ENCODE results near the gene COL5A2. TPM values are rescaled to one million over a fixed set of nuclear protein-coding genes. Genes with fewer than 3 reads are reported as not detected.

The COL5A2 gene
- total and polyA plus RNA-seq, 7 experiments from 2014 or later: 0.09 to 2.3 (median 0.37) TPM

DNA sequence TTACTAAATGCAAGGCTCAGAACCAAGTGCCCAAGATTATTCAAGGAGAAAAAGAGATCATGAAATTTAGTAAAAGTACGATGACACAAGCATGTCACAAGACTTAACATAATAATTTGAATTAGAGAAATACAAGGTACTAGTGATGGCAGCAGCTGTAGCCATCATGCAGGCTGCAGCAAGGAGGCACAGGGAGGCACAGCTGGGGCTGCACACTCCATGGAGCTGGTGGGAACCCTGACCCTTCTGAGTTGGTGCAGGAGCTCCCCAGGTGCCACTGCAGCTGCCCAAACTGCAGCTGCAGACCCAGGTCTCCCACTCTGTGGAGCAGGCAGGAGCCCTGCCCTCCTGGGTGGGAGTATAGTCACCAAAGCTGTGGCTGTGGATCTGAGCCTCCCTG, 159.4 kb downstream of the COL5A2 start:
- Mint-ChIP-seq H3K9me3 (peaks cover 0 to 2% (median 0%) of the 10 kb centered on the region in 11 donors), H3K27ac (no peak overlapping the region), H3K36me3 (no peaks in the 10 kb centered on the region), H3K4me1 (no peaks in the 10 kb centered on the region), H3K27me3 (peaks cover 0 to 20% (median 5%) of the 10 kb centered on the region in 5 donors), H3K4me3 (no peak overlapping the region)
- Histone ChIP-seq H3K27me3 (ENCODE audit: control insufficient read depth in 2 of 2, insufficient read depth in 2 of 2, low read length in 2 of 2) (no peaks in the 10 kb centered on the region), H3K4me1 (ENCODE audit: control insufficient read depth in 2 of 2, insufficient read depth in 2 of 2, low read length in 2 of 2) (no peaks in the 10 kb centered on the region), H3K36me3 (ENCODE audit: control insufficient read depth in 2 of 3, insufficient read depth in 3 of 3, low read length in 3 of 3) (no peaks in the 10 kb centered on the region), H3K27ac (ENCODE audit: low read depth, low read length) (no peak overlapping the region), H3K4me3 (ENCODE audit: low read length) (no peak overlapping the region), H3K9me3 (ENCODE audit: control insufficient read depth in 2 of 3, low read length in 3 of 3) (no peaks in the 10 kb centered on the region)
- intact Hi-C loops (cut with micrococcal nuclease): no loop called here
- DNase-seq (no peak), ATAC-seq (no peak)
- POLR2A ChIA-PET: no interaction called here
- CTCF ChIA-PET: no interaction called here

DNA sequence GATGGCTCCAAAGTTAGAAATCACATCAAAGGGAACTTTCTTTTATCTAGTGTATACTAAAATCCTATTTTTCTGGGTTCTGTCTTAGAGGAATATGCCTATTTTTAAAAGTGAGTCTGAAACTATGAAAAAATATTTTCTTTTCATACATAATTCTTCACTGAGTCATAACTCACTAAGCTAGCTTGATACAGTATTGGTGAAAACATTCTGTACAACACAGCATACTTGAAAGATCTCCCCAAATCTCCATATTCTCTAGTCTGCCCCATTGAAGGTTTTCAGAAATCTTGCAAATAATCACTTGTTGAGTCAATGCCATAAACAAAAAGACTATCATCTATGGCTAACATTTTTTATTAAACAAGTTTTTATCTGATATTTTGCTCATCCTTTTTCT, 160.9 kb downstream of the COL5A2 start:
- Histone ChIP-seq H3K4me1 (ENCODE audit: control insufficient read depth in 2 of 2, insufficient read depth in 2 of 2, low read length in 2 of 2) (no peaks in the 10 kb centered on the region), H3K4me3 (ENCODE audit: low read length) (no peak overlapping the region), H3K27me3 (ENCODE audit: control insufficient read depth in 2 of 2, insufficient read depth in 2 of 2, low read length in 2 of 2) (no peaks in the 10 kb centered on the region), H3K36me3 (ENCODE audit: control insufficient read depth in 2 of 3, insufficient read depth in 3 of 3, low read length in 3 of 3) (no peaks in the 10 kb centered on the region), H3K27ac (ENCODE audit: low read depth, low read length) (no peak overlapping the region), H3K9me3 (ENCODE audit: control insufficient read depth in 2 of 3, low read length in 3 of 3) (no peaks in the 10 kb centered on the region)
- H3K4me1 Mint-ChIP-seq: no peaks in the 10 kb centered on the region
- DNase-seq (no peak), ATAC-seq (no peak)
- peaks cover 0 to 14% (median 0%) of the 10 kb centered on the region in 5 donors for H3K27me3 Mint-ChIP-seq
- CTCF ChIA-PET: no interaction called here
- POLR2A ChIA-PET: no interaction called here
- H3K27ac Mint-ChIP-seq: no peak overlapping the region
- H3K9me3 Mint-ChIP-seq: peaks cover 0 to 2% (median 0%) of the 10 kb centered on the region in 11 donors
- intact Hi-C loops (cut with micrococcal nuclease): no loop called here
- no peaks in the 10 kb centered on the region for H3K36me3 Mint-ChIP-seq
- no peak overlapping the region for H3K4me3 Mint-ChIP-seq

DNA sequence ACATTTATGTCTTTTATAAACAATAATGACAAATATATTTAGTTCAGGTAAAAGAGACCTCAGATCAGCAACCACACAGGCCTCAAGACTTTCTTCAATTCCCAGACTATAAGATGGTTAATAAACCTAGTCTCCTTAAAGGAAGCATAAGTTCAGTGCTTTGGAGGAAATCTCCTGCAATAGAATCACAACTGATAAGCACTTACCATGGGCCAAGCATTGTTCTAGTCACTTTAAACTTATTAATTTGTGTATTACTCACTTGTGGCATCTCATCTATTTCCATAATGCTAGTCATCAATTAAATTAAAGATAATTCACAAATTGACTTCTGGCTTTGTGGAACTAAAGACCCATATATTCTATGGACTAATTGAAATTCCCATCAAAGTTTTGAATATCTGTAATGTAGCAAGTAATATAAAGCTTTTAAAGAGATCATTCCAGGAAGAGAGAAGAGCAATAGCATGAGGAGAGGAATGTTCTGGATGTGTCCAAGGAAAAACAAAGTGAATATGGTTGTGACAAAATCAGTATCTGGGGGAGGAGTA, 163.2 kb downstream of the COL5A2 start:
- ATAC-seq: no peak
- ChIA-PET POLR2A (no interaction called here), CTCF (no interaction called here)
- peaks cover 0 to 14% (median 0%) of the 10 kb centered on the region in 5 donors for H3K27me3 Mint-ChIP-seq
- H3K4me3 Mint-ChIP-seq: no peak overlapping the region
- Histone ChIP-seq H3K9me3 (ENCODE audit: control insufficient read depth in 2 of 3, low read length in 3 of 3) (no peaks in the 10 kb centered on the region), H3K36me3 (ENCODE audit: control insufficient read depth in 2 of 3, insufficient read depth in 3 of 3, low read length in 3 of 3) (no peaks in the 10 kb centered on the region), H3K4me1 (ENCODE audit: control insufficient read depth in 2 of 2, insufficient read depth in 2 of 2, low read length in 2 of 2) (no peaks in the 10 kb centered on the region), H3K4me3 (ENCODE audit: low read length) (no peak overlapping the region), H3K27me3 (ENCODE audit: control insufficient read depth in 2 of 2, insufficient read depth in 2 of 2, low read length in 2 of 2) (no peaks in the 10 kb centered on the region), H3K27ac (ENCODE audit: low read depth, low read length) (no peak overlapping the region)
- intact Hi-C loops (cut with micrococcal nuclease): no loop called here
- no peak overlapping the region for H3K27ac Mint-ChIP-seq
- DNase-seq: no peak
- peaks cover 0 to 2% (median 0%) of the 10 kb centered on the region in 11 donors for H3K9me3 Mint-ChIP-seq
- H3K36me3 Mint-ChIP-seq: no peaks in the 10 kb centered on the region
- H3K4me1 Mint-ChIP-seq: no peaks in the 10 kb centered on the region

DNA sequence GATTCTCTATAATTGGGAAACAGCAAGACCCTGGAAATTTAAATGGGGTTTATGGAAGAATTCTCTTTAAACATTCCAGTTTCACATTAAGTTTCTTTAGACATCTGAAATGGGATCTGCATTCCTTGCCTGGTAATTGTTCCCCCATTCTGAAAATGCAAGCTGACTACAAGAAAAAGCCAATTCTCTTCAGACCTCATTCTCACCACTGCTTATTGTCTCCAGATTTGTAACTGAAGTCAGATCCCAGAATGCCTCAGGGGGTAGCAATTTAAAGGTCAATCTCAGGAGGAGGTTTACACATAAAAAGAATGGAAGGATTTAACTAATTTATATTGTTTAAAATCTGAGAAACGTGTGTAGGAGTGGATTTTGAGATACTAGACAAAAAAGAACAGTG, 164.2 kb downstream of the COL5A2 start:
- Mint-ChIP-seq H3K27ac (no peak overlapping the region), H3K27me3 (peaks cover 0 to 18% (median 0%) of the 10 kb centered on the region in 5 donors), H3K4me1 (no peaks in the 10 kb centered on the region), H3K36me3 (no peaks in the 10 kb centered on the region), H3K4me3 (no peak overlapping the region), H3K9me3 (peaks cover 0 to 2% (median 0%) of the 10 kb centered on the region in 11 donors)
- CTCF ChIA-PET: no interaction called here
- no peaks in the 10 kb centered on the region for H3K9me3 ChIP-seq (ENCODE audit: control insufficient read depth in 2 of 3, low read length in 3 of 3)
- DNase-seq: no peak
- no peaks in the 10 kb centered on the region for H3K27me3 ChIP-seq (ENCODE audit: control insufficient read depth in 2 of 2, insufficient read depth in 2 of 2, low read length in 2 of 2)
- no peak overlapping the region for H3K4me3 ChIP-seq (ENCODE audit: low read length)
- H3K36me3 ChIP-seq (ENCODE audit: control insufficient read depth in 2 of 3, insufficient read depth in 3 of 3, low read length in 3 of 3): no peaks in the 10 kb centered on the region
- intact Hi-C loops (cut with micrococcal nuclease): no loop called here
- ATAC-seq: no peak
- POLR2A ChIA-PET: no interaction called here
- no peak overlapping the region for H3K27ac ChIP-seq (ENCODE audit: low read depth, low read length)
- H3K4me1 ChIP-seq (ENCODE audit: control insufficient read depth in 2 of 2, insufficient read depth in 2 of 2, low read length in 2 of 2): no peaks in the 10 kb centered on the region

DNA sequence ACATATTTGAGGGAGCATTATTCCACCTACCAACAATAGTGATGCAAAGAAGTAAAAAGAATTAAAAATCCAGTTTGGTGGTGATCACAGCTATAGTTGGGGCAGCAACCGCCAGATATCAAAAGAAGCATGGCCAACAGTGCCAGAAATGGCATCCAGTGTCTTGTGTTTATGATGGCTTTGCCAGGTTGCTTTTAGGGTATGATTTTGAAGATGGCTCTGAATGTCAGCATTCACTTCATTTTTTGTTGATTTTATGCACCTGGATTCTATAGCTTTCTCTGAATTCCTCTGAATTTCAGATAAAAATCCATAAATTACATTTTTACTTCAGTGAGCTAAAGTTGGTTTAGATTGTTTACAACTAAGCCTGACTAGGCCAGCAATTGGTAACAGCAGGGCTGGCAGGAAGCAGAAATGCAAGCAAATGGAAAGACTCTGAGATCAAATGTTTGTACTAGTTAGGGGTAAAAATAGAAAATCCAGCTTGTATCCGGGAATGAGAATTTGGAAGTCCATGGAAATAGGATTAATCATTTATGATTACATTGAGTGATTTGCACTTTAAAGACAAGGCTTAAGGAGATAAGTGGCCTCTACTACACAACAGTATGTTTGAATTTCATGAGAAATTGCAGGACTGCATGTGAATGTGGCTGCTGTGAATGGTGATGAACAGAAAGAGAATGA, 165.0 kb downstream of the COL5A2 start:
- no peak overlapping the region for H3K27ac Mint-ChIP-seq
- H3K27me3 Mint-ChIP-seq: peaks cover 0 to 13% (median 0%) of the 10 kb centered on the region in 5 donors
- H3K4me1 ChIP-seq (ENCODE audit: control insufficient read depth in 2 of 2, insufficient read depth in 2 of 2, low read length in 2 of 2): no peaks in the 10 kb centered on the region
- ATAC-seq: no peak
- intact Hi-C loops (cut with micrococcal nuclease): no loop called here
- peaks cover 0 to 2% (median 0%) of the 10 kb centered on the region in 11 donors for H3K9me3 Mint-ChIP-seq
- H3K4me3 ChIP-seq (ENCODE audit: low read length): no peak overlapping the region
- H3K36me3 ChIP-seq (ENCODE audit: control insufficient read depth in 2 of 3, insufficient read depth in 3 of 3, low read length in 3 of 3): no peaks in the 10 kb centered on the region
- H3K4me3 Mint-ChIP-seq: no peak overlapping the region
- H3K36me3 Mint-ChIP-seq: no peaks in the 10 kb centered on the region
- POLR2A ChIA-PET: no interaction called here
- no peaks in the 10 kb centered on the region for H3K9me3 ChIP-seq (ENCODE audit: control insufficient read depth in 2 of 3, low read length in 3 of 3)
- H3K27me3 ChIP-seq (ENCODE audit: control insufficient read depth in 2 of 2, insufficient read depth in 2 of 2, low read length in 2 of 2): no peaks in the 10 kb centered on the region
- H3K4me1 Mint-ChIP-seq: no peaks in the 10 kb centered on the region
- DNase-seq: no peak
- CTCF ChIA-PET: no interaction called here
- H3K27ac ChIP-seq (ENCODE audit: low read depth, low read length): no peak overlapping the region

DNA sequence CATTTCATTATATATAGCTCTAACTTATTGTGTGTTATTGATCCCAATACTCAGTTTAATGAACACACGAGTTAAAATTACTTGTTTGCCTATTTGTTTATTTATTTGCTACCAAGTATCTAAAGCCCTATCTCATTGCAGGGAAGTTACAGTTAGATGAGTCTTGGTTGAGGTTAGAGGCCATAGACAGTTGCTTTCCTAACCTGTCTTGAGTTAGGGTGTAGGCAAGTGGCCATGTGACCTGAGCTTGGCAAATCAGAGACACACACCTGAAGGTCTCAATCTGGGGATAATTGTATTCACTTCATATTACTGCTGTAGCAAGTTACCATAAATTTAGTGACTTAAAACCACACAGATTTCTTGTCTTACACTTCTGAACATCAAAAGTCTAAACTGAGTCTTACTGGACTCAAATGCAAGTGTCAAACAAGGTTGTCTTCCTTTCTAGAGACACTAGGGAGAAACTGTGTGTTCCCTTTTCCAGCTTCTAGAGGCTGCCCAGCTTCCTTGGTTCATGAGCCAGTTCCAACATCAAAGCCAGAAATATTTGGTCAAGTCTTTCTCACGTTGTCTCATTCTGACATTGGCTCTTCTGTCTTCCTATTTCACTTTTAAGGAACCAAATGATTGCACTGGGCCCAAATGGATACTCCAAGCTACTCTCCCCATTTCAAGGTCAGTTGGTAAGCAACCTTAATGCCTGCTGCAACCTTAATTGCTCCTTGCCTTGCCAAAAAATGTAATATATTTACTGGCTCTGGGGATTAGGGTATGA, 165.7 kb downstream of the COL5A2 start:
- Histone ChIP-seq H3K27ac (ENCODE audit: low read depth, low read length) (no peak overlapping the region), H3K27me3 (ENCODE audit: control insufficient read depth in 2 of 2, insufficient read depth in 2 of 2, low read length in 2 of 2) (no peaks in the 10 kb centered on the region), H3K4me1 (ENCODE audit: control insufficient read depth in 2 of 2, insufficient read depth in 2 of 2, low read length in 2 of 2) (no peaks in the 10 kb centered on the region), H3K36me3 (ENCODE audit: control insufficient read depth in 2 of 3, insufficient read depth in 3 of 3, low read length in 3 of 3) (no peaks in the 10 kb centered on the region), H3K9me3 (ENCODE audit: control insufficient read depth in 2 of 3, low read length in 3 of 3) (no peaks in the 10 kb centered on the region), H3K4me3 (ENCODE audit: low read length) (no peak overlapping the region)
- H3K4me3 Mint-ChIP-seq: no peak overlapping the region
- ATAC-seq (no peak), DNase-seq (no peak)
- H3K27ac Mint-ChIP-seq: no peak overlapping the region
- intact Hi-C loops (cut with micrococcal nuclease): no loop called here
- no peaks in the 10 kb centered on the region for H3K36me3 Mint-ChIP-seq
- H3K9me3 Mint-ChIP-seq: no peaks in the 10 kb centered on the region
- ChIA-PET CTCF (no interaction called here), POLR2A (no interaction called here)
- peaks cover 0 to 7% (median 0%) of the 10 kb centered on the region in 5 donors for H3K27me3 Mint-ChIP-seq
- no peaks in the 10 kb centered on the region for H3K4me1 Mint-ChIP-seq

All from naive thymus-derived CD4-positive, alpha-beta T cell (primary cell).